Activated T-helper 2 cell treated with anti-CD3 and anti-CD28 coated beads, Interferon-gamma antibody, Interleukin-2, Interleukin-4, amounts not matched to agents 10 μg/mL and 5 μg/mL and 100 μg/mL, durations not matched to agents 14 hours and 24 hours and 36 hours (primary cell): ENCODE data around the gene WBP11. TPM values are rescaled to one million over a fixed set of nuclear protein-coding genes. Genes with fewer than 3 reads are reported as not detected.

Experiments
- DNase-seq: peaks from one replicate; pipeline ENCODE4 v3.0.0; 2021; ENCODE audit warnings: low spot score
- H3K27ac Mint-ChIP-seq: one replicate; pipeline ENCODE4 v1.8.0; 2021; ENCODE audit warnings: mixed read lengths
- H3K27me3 Mint-ChIP-seq: one replicate; pipeline ENCODE4 v1.8.0; 2021; ENCODE audit warnings: low read depth, mixed read lengths
- H3K36me3 Mint-ChIP-seq: one replicate; pipeline ENCODE4 v1.8.0; 2021; ENCODE audit warnings: low read depth, mixed read lengths
- H3K4me1 Mint-ChIP-seq: one replicate; pipeline ENCODE4 v1.8.0; 2021; ENCODE audit warnings: low read depth, mixed read lengths
- H3K4me3 Mint-ChIP-seq: one replicate; pipeline ENCODE4 v1.8.0; 2021; ENCODE audit warnings: low read depth, mild to moderate bottlenecking, moderate library complexity, mixed read lengths
- H3K9me3 Mint-ChIP-seq: one replicate; pipeline ENCODE4 v1.8.0; 2021; ENCODE audit warnings: mixed read lengths
- intact Hi-C: fragments of 100-400 bp; cut with micrococcal nuclease; formaldehyde crosslinking; loops from one replicate; pipeline ENCODE4 v1.15.1; 2023
- total RNA-seq: library from RNA; stranded (reverse); gene quantifications from 2 replicates; pipeline ENCODE4 v1.2.3, GENCODE V29; 2022

The WBP11 gene
- total RNA-seq, 1 donor from 2014 or later: 134 TPM

DNA sequence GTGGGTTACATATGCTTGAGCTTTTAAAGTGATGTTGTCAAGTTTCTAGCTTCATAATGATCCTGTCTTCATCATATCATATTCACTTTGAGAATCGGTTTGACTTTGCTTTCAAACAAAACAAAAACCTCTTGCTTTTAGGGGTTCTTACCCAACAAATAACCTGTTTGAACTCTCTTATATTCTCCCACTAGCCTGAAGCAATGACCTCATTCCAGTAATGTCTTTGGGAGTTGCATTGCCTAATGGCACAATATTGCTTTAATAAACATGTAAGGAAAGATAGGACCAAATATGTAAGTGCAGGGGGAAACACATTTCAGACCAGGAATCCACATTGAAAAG, 27.7 kb downstream of the WBP11 start:
- no peaks in the 10 kb centered on the region for H3K9me3 Mint-ChIP-seq
- DNase-seq: no peak
- H3K27me3 Mint-ChIP-seq: no peaks in the 10 kb centered on the region
- intact Hi-C loops: no loop called here
- H3K27ac Mint-ChIP-seq: peak overlapping the region; percentile 98
- peaks cover 50% of the 10 kb centered on the region for H3K4me1 Mint-ChIP-seq
- peak overlapping the region; percentile 98 for H3K4me3 Mint-ChIP-seq
- peaks cover under 1% of the 10 kb centered on the region for H3K36me3 Mint-ChIP-seq

DNA sequence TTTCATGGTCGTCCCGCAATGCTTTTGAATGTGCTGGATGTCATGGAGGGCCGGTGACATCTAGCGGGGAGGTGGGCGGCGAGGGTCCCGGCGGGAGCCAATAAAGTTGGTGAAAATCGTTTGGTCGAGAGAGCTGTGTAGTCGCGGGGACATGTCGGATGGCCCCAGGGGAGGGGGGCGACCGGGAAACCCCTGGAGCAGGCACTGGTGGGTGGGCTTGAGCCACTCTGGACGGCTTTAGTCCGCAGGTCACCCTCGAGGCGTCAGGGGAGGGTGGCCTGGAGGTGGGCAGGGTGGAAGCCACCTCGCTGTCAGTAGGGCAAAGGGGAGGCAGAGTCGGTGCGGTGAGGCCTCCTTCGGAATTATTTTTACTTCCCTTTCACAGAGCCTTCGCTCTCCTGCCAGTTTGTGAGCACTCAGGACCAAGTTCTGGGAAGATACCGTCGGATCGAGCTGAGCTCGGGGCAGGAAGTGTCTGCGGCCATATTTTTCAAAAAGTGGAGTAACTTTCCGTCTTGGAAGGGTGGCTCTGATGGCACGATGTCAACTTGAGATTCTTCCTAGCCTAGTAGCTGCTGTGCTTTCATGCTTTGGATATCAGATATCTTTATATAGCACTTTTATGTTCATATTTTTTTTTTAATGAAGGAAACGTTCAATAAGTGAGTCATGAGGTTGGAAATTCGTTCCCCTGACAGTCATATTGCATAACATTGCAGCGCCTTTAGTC, 28.2 kb downstream of the WBP11 start:
- intact Hi-C loops: loop anchor here (1.0 to 5.0 kb wide), 7 partner anchors 28 to 1673 kb away; partner anchors contain the start of genes C12orf60, GSG1, STRAP and WBP11
- Mint-ChIP-seq H3K36me3 (peaks cover 6% of the 10 kb centered on the region), H3K27ac (peak overlapping the region; percentile 98), H3K27me3 (no peaks in the 10 kb centered on the region), H3K4me3 (peak overlapping the region; percentile 98), H3K9me3 (no peaks in the 10 kb centered on the region), H3K4me1 (peaks cover 45% of the 10 kb centered on the region)
- DNase-seq: peak; percentile 25

DNA sequence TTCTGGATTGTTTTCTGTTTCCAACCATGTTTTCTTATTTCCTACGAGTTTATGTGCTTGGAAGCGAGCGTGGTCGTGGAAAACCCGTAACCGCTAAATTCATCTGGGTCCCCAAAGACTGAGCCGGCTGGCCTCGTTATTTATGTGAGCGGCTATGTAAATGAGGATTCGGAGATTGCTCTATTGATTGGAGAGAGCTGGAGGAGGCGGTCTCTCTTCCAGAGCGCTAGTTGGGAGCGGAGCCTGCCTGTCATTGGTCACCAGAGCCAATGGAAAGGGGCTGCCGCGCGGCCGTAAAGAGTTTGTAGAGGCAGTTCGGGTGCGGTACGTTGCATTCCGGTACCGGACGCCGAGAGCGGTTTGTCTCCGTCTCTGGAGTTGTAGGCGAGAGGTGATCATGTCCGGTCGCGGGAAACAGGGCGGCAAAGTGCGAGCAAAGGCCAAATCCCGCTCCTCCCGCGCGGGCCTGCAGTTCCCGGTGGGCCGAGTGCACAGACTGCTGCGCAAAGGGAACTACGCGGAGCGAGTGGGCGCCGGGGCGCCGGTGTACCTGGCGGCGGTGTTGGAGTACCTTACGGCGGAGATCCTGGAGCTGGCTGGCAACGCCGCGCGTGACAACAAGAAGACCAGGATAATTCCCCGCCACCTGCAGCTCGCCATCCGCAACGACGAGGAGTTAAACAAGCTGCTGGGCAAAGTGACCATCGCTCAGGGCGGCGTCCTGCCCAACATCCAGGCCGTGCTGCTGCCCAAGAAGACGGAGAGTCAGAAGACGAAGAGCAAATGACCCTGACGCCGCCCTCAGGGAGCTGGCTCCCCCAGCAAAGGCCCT, 29.0 kb downstream of the WBP11 start:
- peak overlapping the region; percentile 98 for H3K4me3 Mint-ChIP-seq

DNA sequence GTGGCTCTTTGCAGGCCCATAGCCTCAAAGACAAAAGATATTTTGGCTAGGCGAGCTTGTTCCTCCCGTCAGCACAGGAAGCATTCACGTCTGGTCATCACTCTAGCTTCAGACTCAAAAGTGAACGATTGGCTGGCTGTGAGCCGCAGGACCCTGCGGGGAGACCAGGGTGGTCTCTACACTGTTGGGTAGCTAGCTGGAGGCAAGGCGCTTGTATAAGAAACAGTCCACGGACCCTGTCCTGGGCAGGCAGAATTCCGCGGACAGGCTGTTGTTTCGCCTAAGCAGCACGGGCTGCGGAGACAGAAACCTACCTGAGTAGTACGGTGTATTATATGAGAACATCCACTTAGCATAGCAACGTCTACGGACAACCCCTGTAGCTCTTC, 29.6 kb downstream of the WBP11 start:
- Mint-ChIP-seq H3K27ac (peak overlapping the region; percentile 98), H3K4me3 (peak overlapping the region; percentile 98), H3K36me3 (peaks cover 17% of the 10 kb centered on the region), H3K9me3 (no peaks in the 10 kb centered on the region), H3K27me3 (no peaks in the 10 kb centered on the region), H3K4me1 (peaks cover 49% of the 10 kb centered on the region)
- intact Hi-C loops: loop anchor here (1.0 to 5.0 kb wide), 7 partner anchors 30 to 1671 kb away; partner anchors contain the start of genes C12orf60, GSG1, STRAP and WBP11
- no peak for DNase-seq

More for the DNA sequence above, 29.0 kb downstream of the WBP11 start:
- DNase-seq: peak; percentile 93
- Mint-ChIP-seq H3K4me1 (peaks cover 45% of the 10 kb centered on the region), H3K9me3 (no peaks in the 10 kb centered on the region), H3K27me3 (no peaks in the 10 kb centered on the region), H3K36me3 (peaks cover 12% of the 10 kb centered on the region), H3K27ac (peak overlapping the region; percentile 98)
- intact Hi-C loops: loop anchor here (1.0 to 5.0 kb wide), 7 partner anchors 29 to 1672 kb away; partner anchors contain the start of genes C12orf60, GSG1, STRAP and WBP11

DNA sequence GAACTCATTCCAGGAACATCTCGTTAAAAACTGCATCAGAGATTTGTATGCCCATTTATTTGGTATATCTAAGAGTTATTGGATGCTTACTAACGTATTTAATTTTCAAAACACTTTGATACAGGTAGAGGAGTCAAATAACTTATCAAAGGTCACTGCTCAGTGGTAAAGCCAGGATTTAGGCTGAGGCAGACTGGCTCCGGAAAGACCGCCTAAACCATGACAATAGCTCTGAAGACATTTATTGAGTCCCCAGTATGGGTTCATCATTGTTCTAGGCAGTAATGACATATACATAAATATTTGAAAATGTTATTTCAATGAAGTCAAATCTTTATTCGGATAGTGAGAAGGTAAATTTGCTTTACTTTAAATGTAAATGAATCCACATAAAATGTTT, 30.3 kb downstream of the WBP11 start:
- Mint-ChIP-seq H3K27ac (no peak overlapping the region), H3K4me3 (peak overlapping the region; percentile 98), H3K9me3 (no peaks in the 10 kb centered on the region), H3K4me1 (peaks cover 51% of the 10 kb centered on the region), H3K36me3 (peaks cover 21% of the 10 kb centered on the region), H3K27me3 (no peaks in the 10 kb centered on the region)
- no peak for DNase-seq
- intact Hi-C loops: loop anchor here (5.0 kb wide), 5 partner anchors 386 to 1671 kb away; partner anchors contain the start of genes GSG1 and STRAP

DNA sequence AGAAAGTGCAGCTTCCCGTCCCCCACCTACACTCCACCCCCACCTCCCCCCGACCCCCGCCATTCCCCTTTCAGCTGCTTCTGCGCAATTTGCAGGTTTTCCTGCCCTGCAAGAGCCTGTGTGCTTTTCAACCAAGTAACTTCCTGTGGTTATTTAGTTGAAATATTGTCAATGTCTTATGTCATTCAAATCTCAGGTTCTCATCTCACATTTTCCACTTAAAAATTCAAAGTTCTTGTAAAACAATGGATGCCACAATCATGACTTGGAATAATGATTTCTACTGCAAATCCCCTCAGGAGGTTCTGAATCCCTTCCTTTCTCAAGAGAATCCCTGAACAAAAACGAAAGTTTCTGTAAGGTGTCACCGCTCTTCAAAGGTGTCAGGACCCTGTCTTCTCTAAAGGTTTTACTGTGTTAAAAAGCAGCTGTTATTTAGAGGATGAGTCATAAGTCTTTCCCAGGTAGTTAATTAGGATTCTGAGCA, 31.6 kb downstream of the WBP11 start:
- no peak for DNase-seq
- intact Hi-C loops: loop anchor here (1.0 to 5.0 kb wide), 8 partner anchors 177 to 1669 kb away; partner anchors contain the start of genes ARHGDIB, GSG1 and STRAP
- H3K4me1 Mint-ChIP-seq: peaks cover 59% of the 10 kb centered on the region
- peaks cover 4% of the 10 kb centered on the region for H3K9me3 Mint-ChIP-seq
- H3K36me3 Mint-ChIP-seq: peaks cover 33% of the 10 kb centered on the region
- H3K27ac Mint-ChIP-seq: peak overlapping the region; percentile 98
- no peaks in the 10 kb centered on the region for H3K27me3 Mint-ChIP-seq
- H3K4me3 Mint-ChIP-seq: peak overlapping the region; percentile 95

DNA sequence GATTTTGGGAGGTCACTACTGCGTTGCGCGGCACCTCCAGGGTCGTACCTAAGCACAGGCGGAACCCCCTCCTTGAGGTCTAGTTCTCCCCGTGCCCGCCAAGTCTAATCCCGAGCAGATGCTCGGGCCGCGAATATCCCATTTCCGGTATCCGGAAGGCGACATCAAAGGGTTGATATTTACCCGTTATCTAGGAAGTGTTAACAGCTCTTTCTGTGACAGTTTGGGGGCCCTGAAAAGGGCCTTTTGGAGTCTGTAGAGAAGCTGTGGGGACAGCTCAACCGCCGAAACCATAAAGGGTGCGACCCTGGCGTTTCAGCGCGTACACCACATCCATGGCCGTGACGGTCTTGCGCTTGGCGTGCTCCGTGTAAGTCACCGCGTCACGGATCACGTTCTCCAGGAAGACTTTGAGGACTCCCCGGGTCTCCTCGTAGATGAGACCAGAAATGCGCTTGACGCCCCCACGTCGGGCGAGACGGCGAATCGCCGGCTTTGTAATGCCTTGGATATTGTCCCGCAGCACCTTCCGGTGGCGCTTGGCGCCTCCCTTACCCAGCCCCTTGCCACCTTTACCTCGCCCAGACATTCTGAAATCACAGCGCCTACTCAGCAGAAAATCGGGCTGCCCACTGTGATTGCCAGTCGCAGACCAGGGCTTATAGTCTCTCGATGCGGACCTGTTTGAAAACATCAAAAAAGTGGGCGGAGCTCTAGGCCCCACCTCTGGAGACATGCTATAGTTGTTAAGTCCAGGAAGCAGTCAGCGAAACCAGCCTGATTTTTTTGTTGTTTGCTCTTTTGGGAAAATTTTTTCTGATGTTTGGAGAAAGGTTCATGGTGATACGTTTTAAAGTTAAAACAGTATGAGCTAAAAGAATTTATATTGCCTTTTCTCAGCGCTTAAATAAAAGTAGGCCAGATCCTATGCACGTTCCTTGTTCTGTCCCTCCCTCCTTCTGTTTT, 32.5 kb downstream of the WBP11 start:
- Mint-ChIP-seq H3K36me3 (peaks cover 42% of the 10 kb centered on the region), H3K4me3 (peak overlapping the region; percentile 95), H3K9me3 (peaks cover 11% of the 10 kb centered on the region), H3K4me1 (peaks cover 54% of the 10 kb centered on the region), H3K27ac (peak overlapping the region; percentile 98), H3K27me3 (no peaks in the 10 kb centered on the region)
- intact Hi-C loops: loop anchor here (1.0 to 5.0 kb wide), 8 partner anchors 178 to 1668 kb away; partner anchors contain the start of genes ARHGDIB, GSG1 and STRAP
- DNase-seq: peak; percentile 93

DNA sequence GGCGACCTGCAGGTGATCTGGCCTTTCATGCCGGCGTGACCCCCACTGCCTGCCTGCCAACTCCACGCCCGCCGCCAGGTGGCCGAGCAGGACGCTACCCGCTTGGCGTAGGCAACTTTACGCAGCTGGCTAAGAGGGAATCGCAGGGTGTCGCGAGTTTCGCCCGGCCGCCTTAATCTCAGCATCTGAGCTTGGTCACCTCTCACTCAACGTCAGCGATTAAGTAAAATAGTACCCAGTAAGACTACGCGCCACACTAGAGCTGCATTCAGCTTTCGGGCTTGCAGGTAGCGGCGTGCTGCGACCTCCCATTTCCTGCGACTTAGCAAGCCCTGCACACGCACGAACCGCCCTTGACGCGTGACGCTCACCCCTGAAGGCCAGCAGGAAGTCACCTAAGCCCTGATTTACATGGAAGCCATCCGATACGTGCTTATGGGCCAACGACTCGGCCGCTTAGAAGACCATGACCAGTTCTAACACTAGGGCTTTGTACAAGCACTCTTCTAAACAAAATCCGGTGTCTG, 33.2 kb downstream of the WBP11 start:
- H3K27me3 Mint-ChIP-seq: no peaks in the 10 kb centered on the region
- peak overlapping the region; percentile 98 for H3K27ac Mint-ChIP-seq
- peaks cover 49% of the 10 kb centered on the region for H3K36me3 Mint-ChIP-seq
- peak overlapping the region; percentile 95 for H3K4me3 Mint-ChIP-seq
- peak; percentile 78 for DNase-seq
- H3K9me3 Mint-ChIP-seq: peaks cover 15% of the 10 kb centered on the region
- peaks cover 47% of the 10 kb centered on the region for H3K4me1 Mint-ChIP-seq
- intact Hi-C loops: loop anchor here (2.0 to 5.0 kb wide), 6 partner anchors 47 to 1668 kb away; partner anchors contain the start of genes GSG1 and STRAP

DNA sequence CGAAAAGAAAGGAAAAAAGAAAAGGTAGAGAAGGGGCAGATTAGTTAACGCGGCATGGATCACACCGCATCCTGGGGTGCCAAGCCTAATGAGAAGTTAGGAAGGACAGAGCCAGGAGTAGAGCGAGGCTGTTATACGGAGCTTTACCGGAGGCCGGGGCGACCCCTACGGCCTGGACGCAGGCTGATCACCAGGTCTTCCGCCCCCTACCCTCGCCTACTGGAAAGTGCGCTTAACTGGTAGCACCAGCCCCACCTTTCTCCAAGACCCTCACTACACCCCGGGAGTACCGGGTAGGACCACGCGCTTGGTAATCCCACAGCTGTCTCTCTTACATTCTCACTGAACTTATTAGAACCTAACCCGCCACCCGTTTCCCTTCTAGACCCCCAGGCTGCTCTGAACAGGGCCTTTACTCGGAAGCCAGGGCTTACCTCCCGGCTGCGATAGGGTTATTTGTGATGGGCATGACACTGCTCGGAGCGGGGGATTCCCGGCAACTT, 33.8 kb downstream of the WBP11 start:
- Mint-ChIP-seq H3K27me3 (no peaks in the 10 kb centered on the region), H3K4me1 (peaks cover 44% of the 10 kb centered on the region), H3K27ac (peak overlapping the region; percentile 98), H3K36me3 (peaks cover 54% of the 10 kb centered on the region), H3K4me3 (peak overlapping the region; percentile 95), H3K9me3 (peaks cover 15% of the 10 kb centered on the region)
- DNase-seq: peak; percentile 14
- intact Hi-C loops: loop anchor here (2.0 kb wide), 1 partner anchor 47 kb away; no protein-coding TSS in a partner anchor

DNA sequence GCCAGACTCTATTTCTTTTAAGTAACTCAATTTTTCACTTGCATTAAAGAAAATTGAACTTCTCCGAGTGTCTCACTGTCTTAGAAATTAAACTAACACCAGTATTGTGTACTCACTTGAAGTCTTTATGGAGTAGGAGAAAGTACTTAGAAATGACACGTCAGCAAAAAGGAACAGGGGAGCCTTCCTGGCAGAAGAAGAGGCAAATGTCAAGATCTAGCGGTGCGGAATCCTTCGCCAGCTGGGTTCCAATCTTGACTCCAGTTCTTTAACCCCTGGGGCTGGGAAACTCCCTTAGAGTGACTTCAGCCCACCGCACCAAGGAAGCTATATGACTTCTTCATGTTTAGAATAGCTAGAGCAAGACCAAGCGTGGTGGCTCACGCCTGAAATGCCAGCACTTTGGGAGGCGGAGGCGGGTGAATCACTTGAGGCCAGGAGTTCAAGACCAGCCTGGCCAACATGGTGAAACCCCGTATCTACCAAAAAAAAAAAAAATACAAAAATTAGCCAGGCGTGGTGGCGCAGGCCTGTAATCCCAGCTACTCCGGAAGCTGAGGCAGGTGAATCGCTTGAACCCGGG, 34.4 kb downstream of the WBP11 start:
- peaks cover 15% of the 10 kb centered on the region for H3K9me3 Mint-ChIP-seq
- intact Hi-C loops: loop anchor here (2.0 kb wide), 1 partner anchor 46 kb away; no protein-coding TSS in a partner anchor
- peak overlapping the region; percentile 98 for H3K27ac Mint-ChIP-seq
- H3K4me1 Mint-ChIP-seq: peaks cover 38% of the 10 kb centered on the region
- H3K27me3 Mint-ChIP-seq: no peaks in the 10 kb centered on the region
- H3K4me3 Mint-ChIP-seq: peak overlapping the region; percentile 95
- peaks cover 56% of the 10 kb centered on the region for H3K36me3 Mint-ChIP-seq
- DNase-seq: no peak

DNA sequence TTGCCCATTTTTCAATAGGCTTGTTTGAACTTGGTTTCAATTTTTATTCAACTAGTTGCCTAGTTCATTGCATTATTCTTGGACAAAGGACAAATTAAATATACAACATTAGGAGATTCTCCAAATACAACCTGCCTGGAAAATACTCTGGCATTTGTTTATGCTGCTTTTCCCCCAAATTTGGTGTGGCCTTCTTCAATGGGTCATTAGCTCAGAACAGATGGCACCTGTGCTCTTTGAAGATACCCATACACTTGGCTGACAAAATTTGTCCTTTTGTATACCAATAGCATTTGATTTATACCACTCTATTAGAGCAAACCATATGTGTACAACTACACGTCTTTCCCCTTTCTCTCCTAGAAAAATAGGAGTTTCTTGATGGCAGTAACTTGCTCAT, 35.7 kb downstream of the WBP11 start:
- DNase-seq: no peak
- no peak overlapping the region for H3K27ac Mint-ChIP-seq
- H3K36me3 Mint-ChIP-seq: peaks cover 59% of the 10 kb centered on the region
- intact Hi-C loops: loop anchor here (2.0 kb wide), 1 partner anchor 45 kb away; no protein-coding TSS in a partner anchor
- no peak overlapping the region for H3K4me3 Mint-ChIP-seq
- H3K9me3 Mint-ChIP-seq: peaks cover 15% of the 10 kb centered on the region
- H3K4me1 Mint-ChIP-seq: peaks cover 33% of the 10 kb centered on the region
- H3K27me3 Mint-ChIP-seq: no peaks in the 10 kb centered on the region
